ENCODE results near the gene IFT52.

Gene IFT52

DNA sequence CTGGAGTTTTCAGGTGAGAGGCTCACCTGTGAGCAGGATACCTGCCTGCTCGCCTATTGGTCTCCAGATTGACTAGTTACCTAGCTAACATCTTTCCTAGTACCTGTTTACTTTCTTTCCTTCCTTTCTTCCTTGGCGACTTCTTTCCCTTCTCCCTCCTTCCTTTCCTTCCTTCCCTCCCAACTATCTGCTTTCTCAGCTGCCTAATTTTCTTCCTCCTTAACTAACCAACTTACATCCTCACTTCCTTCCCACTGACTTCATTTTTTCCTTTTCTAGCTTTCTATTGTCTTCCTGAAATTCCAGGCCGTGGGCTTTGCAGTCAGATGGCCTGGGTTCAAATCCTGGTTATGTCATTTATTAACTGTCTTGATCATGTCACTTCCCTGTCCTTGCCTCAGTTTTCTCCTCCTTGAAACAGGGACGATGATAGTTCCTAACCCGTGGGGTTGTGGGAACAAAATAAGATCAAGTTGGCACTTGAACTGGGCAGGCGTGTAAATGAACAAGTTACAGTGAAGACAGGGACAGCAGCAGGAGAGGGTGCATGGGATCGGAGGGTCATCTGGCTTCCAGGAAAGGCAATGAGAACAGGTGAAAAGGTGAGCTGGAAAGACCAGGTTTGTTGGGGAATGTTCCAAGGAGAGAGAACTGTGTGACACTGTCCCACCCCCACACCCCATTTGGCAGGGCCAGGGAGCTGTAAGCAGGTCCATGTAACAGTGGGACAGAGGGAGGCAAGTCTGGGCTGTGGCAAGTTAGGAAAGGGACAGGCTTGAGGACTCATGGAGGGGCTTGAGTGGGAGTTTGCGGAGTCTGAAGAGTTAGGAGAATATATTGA lies 31.4 kb upstream of the IFT52 start:
- DNase-seq (ENCODE audit: low read depth), result no peak
- H3K4me3 ChIP-seq (ENCODE audit: low read length), result no peak overlapping the region
- TF ChIP-seq, protein P1, sequence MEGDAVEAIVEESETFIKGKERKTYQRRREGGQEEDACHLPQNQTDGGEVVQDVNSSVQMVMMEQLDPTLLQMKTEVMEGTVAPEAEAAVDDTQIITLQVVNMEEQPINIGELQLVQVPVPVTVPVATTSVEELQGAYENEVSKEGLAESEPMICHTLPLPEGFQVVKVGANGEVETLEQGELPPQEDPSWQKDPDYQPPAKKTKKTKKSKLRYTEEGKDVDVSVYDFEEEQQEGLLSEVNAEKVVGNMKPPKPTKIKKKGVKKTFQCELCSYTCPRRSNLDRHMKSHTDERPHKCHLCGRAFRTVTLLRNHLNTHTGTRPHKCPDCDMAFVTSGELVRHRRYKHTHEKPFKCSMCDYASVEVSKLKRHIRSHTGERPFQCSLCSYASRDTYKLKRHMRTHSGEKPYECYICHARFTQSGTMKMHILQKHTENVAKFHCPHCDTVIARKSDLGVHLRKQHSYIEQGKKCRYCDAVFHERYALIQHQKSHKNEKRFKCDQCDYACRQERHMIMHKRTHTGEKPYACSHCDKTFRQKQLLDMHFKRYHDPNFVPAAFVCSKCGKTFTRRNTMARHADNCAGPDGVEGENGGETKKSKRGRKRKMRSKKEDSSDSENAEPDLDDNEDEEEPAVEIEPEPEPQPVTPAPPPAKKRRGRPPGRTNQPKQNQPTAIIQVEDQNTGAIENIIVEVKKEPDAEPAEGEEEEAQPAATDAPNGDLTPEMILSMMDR (IDR thresholded peaks at IDR 0.05; ENCODE audit: insufficient read depth, low read depth, low read length, missing control alignments), result no peak

DNA sequence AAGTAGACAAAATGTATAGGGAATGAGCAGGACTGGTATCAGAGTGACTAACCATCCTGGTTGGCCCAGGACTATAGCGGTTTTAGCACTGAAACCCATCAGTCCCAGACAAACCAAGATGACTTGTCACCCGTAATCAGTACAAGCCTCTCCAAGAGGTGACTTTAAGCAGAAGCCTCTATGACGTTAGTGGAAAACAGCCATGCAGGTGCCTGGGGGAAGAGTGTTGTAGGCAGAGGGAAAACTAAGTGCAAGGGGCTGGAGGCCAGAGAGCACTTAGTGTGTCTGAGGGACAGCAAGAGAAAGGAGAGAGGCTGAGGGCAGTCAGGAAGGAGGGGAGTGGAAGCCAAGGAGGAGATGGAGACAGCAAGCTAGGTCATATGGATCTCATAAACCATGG lies 29.8 kb upstream of the IFT52 start:
- DNase-seq (ENCODE audit: low read depth), result no peak
- H3K4me3 ChIP-seq (ENCODE audit: low read length), result no peak overlapping the region
- TF ChIP-seq, protein P1 (IDR thresholded peaks at IDR 0.05; ENCODE audit: insufficient read depth, low read depth, low read length, missing control alignments), result no peak

DNA sequence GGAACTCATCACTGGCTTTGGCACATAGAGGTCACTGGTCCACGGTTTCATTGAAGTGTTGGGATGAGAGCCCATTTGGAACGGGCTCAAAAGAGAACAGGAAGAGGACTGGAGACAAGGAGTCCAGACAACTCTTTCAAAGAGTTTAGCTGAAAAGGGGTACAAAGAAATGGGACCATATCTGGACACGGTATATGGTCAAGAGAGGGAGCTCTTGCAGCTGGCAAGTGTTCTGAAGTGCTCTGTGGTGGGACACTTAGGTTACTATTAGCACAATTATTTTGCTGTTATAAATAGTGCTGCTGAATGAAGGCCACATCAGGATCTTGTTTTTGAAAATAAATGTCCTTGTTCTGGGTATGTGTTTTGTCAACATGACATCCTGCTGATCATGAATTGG lies 27.3 kb upstream of the IFT52 start:
- no peak for DNase-seq (ENCODE audit: low read depth)
- H3K4me3 ChIP-seq (ENCODE audit: low read length), result no peak overlapping the region
- TF ChIP-seq, protein P1 (IDR thresholded peaks at IDR 0.05; ENCODE audit: insufficient read depth, low read depth, low read length, missing control alignments), result no peak

DNA sequence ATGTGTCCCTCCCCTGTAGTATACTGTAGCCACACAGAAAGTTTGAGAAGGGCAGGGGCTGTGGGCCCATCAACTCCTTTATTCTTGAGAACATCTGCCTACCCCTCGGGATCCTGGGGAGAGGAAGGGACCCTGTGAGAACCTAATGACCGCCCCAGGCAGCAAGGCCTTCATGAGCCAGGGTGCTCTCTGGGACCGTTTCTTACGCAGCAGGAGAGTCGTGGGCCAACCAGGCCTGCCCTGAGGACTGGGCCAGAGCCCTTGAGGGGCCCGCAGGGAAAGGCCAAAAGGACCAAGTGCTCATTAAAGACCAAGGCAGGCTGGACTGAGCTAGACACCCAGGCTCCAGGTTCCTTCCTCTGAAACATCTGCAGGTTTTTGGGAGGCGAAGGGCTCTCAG lies 26.7 kb upstream of the IFT52 start:
- no peak for DNase-seq (ENCODE audit: low read depth)
- no peak overlapping the region for H3K4me3 ChIP-seq (ENCODE audit: low read length)
- TF ChIP-seq, protein P1 (IDR thresholded peaks at IDR 0.05; ENCODE audit: insufficient read depth, low read depth, low read length, missing control alignments), result no peak

DNA sequence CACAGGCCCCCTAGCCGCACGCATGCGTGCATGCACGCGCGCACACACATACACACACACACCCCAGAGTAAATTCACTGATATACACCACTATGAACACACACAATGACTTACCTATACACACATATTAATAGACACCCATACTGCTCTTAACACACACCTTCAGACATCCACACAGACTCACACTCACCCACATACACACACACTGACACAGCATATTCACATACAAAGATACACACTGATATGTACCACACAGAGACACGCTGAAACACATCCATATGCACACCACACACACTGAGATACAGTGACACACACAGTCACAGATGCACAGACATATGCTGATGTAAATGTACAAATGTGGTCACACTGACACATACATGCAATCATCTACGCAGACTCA lies 26.3 kb upstream of the IFT52 start:
- DNase-seq (ENCODE audit: low read depth), result no peak
- H3K4me3 ChIP-seq (ENCODE audit: low read length), result no peak overlapping the region
- TF ChIP-seq, protein P1 (IDR thresholded peaks at IDR 0.05; ENCODE audit: insufficient read depth, low read depth, low read length, missing control alignments), result no peak

DNA sequence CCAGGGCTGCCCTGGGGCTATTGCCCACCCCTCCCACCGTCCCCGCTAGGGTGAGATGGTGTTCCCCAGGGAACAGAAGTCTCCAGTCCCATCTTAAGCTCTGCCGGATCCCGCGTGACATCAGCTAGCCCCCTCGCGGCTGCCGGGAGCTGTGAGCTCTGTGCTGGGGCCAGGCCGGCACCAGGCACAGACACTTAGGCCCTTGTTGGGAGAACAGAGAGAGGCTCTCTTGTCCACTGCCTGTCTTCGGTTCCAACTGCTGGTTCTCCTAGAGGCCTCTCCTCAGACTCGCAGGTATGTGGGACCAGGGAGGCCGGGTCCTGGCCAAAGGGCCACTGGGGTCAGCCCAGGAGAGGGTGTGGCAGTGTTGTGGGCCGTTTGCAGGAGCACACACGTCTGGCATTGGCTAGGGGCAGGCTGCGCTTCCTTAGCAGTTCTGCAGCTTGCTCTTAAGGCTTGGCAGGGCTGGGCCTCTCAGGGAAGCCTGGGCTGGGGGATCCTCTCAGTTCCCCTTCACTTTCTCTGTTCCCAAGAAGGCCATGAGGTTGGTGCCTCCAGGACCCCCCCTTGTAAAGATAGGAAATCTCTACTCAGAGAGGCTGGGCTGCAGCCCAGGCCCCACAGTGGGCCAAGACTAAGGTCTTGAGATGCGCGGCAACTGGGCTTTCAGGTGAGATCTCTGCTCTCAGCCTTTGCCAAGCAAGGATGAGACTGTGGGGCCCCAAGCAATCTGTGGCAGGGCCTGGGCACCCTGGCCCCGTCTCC lies 25.6 kb upstream of the IFT52 start:
- no peak for DNase-seq (ENCODE audit: low read depth)
- TF ChIP-seq, protein P1 (IDR thresholded peaks at IDR 0.05; ENCODE audit: insufficient read depth, low read depth, low read length, missing control alignments), result no peak
- H3K4me3 ChIP-seq (ENCODE audit: low read length), result no peak overlapping the region

All from epithelial cell of esophagus (primary cell).